ENCODE results near the gene MAP7D3. TPM values are rescaled to one million over a fixed set of nuclear protein-coding genes. Genes with fewer than 3 reads are reported as not detected.
A peak's percentile ranks its signal among the peaks of the same experiment; 100 is the strongest.

Gene MAP7D3
- total RNA-seq, 2 donors from 2014 or later, result 14.3 to 19.8 TPM

DNA sequence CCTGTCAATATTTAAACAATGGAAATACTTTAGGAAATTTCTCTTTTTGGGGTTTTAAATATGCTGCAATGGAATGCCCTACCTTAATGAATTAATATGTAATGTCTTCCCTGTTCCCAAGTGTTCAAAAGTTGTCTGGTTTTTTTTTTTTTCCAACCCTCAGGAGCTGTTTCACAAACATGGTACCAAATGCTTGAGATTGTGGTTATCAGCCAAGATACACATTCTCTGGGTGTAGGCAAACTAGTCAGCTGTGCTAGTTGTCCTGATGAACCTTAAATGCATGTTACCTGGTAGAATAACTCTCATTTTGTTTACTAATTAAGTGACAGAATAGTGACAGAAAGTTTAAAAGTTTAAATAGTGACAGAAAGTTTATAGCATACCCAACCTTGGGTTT lies 53.2 kb downstream of the MAP7D3 start:
- H3K27ac Mint-ChIP-seq, result no peak overlapping the region
- H3K9me3 Mint-ChIP-seq, result no peaks in the 10 kb centered on the region
- H3K36me3 Mint-ChIP-seq, result no peaks in the 10 kb centered on the region
- ATAC-seq (no peak), DNase-seq (ENCODE audit: low spot score in 2 of 2) (no peak)

GRCh38 chrX:136196691-136197155 lies 54.5 kb downstream of the MAP7D3 start:
- ATAC-seq, result no peak
- H3K27ac Mint-ChIP-seq, result no peak overlapping the region
- no peaks in the 10 kb centered on the region for H3K36me3 Mint-ChIP-seq

DNA sequence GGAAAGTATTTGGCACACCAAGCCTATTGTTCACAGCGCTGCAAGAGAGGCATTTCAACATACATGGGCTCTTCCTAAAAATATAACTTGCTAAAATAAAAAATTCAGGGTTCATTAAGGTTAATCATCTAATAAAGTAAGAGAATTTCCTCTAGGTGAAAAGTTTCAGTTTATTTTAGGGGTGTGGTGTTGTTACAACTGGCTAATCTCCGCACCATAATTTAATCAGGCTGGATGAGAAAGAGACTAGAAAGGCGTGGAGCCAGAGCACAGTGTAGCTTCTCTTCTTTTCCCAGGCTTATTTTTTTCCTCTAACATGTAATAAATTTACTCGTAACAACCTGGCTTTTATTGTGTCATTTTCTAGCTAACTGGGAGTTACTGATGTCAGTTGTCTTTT lies 56.0 kb downstream of the MAP7D3 start:
- no peaks in the 10 kb centered on the region for H3K9me3 Mint-ChIP-seq
- no peak overlapping the region for H3K27ac Mint-ChIP-seq
- DNase-seq (ENCODE audit: low spot score in 2 of 2) (no peak), ATAC-seq (no peak)
- H3K36me3 Mint-ChIP-seq, result no peaks in the 10 kb centered on the region

More at GRCh38 chrX:136196691-136197155, 54.5 kb downstream of the MAP7D3 start:
- DNase-seq (ENCODE audit: low spot score in 2 of 2), result no peak
- no peaks in the 10 kb centered on the region for H3K9me3 Mint-ChIP-seq

DNA sequence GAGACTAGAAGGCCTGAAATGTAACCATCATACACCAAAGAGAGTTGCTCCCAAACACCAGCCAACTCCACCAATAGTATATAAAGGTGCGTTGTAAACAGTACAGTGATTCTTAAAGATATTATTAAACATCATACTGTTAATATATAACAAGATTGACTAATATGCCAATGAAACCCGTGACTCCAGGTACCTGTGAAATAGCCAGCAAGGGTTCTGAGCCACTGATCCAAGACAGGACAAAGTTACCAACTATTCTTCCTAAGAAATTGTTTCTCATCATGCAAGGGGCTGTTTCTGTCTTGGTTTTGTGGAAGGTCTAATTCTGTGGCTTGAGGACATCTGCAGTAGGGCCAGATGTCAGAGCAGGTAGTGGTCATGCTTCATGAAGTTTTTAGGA lies 56.7 kb downstream of the MAP7D3 start:
- ATAC-seq (no peak), DNase-seq (ENCODE audit: low spot score in 2 of 2) (no peak)
- no peaks in the 10 kb centered on the region for H3K9me3 Mint-ChIP-seq
- H3K27ac Mint-ChIP-seq, result no peak overlapping the region
- H3K36me3 Mint-ChIP-seq, result no peaks in the 10 kb centered on the region

- no peaks in the 10 kb centered on the region for H3K36me3 Mint-ChIP-seq
- DNase-seq (ENCODE audit: low spot score in 2 of 2) (no peak), ATAC-seq (no peak)
- peak overlapping the region in 1 of 2 donors; percentile 45 for H3K27ac Mint-ChIP-seq
- no peaks in the 10 kb centered on the region for H3K9me3 Mint-ChIP-seq
Measured at GRCh38 chrX:136193771-136194170, 57.4 kb downstream of the MAP7D3 start.

DNA sequence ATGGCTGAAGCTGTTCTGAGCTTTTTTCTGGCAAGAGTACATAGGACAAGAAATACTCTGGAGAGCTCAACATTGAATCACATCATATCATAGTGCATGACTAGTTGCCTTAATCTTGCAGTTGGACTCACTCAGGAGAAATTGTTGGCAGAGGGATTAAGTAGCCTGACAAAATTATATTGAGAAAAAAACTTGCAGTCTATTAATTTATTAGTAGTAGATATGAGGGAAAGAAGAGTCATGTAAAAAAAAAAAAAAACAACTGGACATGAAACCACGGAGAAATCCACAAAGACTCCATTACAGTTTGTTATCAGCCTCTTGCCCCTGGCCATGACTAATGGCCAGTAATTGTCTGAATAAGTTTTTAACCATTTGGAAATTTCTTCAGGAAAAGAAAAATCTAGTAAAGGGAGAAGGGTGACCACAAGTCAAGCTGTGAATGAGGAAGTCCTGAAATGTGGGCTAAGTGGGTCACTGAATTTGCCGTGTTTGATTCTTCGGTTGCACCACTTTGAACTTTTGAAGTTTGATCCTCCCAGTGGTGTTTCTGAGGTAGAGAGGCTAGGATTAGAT lies 58.3 kb downstream of the MAP7D3 start:
- Mint-ChIP-seq H3K27ac (peak overlapping the region; percentile 45 to 68), H3K36me3 (no peaks in the 10 kb centered on the region), H3K9me3 (no peaks in the 10 kb centered on the region)
- DNase-seq (ENCODE audit: low spot score in 2 of 2) (no peak), ATAC-seq (no peak)

DNA sequence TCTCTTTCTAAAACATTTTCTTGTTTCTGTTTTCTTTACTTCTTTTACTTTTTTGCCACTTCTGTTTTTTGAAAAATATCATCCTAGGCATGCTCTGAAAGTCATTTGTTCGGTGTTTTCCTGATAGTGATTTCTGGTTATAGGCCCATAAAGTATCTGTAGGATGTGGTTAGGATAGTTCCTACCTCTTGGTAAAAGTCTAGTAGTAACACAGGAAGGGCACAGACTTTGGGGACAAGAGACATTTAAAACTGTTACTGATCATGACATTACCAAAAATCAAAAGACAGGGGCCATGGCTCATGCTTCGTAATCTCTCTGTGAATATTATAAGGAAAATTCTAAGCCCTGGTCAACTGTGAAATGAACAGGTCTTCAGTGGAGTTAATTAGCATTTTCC lies 59.1 kb downstream of the MAP7D3 start:
- H3K9me3 Mint-ChIP-seq, result no peaks in the 10 kb centered on the region
- DNase-seq (ENCODE audit: low spot score in 2 of 2), result no peak
- no peak overlapping the region for H3K27ac Mint-ChIP-seq
- H3K36me3 Mint-ChIP-seq, result no peaks in the 10 kb centered on the region
- ATAC-seq, result no peak

DNA sequence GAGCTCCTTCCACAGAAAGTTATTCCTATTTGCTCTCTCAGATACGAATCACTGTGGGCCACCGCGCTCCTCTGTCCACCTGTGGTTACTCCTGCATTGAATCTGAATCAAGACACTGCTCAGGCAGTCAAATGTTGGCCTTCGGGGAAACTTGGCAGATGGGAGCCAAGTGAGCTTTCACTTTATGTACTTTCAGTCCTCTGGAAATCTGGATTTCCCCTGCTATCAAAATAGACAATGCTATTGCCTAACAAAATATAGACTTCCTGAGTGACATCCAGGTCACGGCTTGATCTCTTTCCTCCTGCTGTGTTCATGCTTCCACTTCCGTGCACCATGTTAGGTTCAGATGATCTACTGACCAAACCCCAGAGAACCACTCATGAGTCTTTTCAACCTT lies 60.0 kb downstream of the MAP7D3 start:
- ATAC-seq (no peak), DNase-seq (ENCODE audit: low spot score in 2 of 2) (no peak)
- H3K27ac Mint-ChIP-seq, result no peak overlapping the region
- H3K9me3 Mint-ChIP-seq, result no peaks in the 10 kb centered on the region
- no peaks in the 10 kb centered on the region for H3K36me3 Mint-ChIP-seq

DNA sequence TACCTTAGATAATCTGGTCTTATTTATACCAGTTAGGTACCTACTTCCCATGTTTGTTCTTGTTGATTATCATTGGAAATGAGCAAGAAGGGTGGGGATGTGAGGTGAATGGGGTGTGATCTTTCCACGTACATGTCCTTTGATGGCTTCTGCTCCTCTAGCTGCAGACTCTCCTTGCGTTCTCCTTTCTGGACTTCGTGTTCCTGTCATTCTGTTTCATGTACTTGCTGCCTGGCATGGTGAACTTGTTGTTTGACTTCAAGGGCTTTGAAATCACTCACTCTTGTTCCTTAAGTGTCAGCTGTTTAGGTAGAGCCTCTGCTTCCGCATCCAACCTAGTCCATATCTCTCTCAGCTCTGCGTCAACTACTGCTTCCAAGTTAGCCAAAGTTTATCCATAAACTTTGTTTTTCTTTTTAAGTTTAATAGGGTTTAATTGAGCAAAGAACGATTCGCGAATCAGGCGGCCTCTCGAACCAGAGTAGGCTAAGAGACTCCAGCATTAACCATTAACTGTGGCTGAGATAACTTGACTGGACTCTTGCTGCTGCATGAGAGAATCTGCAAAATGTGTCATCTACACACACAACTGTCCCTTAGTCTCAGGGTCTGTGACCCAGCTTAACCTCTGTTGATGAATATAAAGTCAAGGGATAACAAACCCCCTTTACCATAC lies 61.0 kb downstream of the MAP7D3 start:
- Mint-ChIP-seq H3K27ac (no peak overlapping the region), H3K36me3 (no peaks in the 10 kb centered on the region), H3K9me3 (no peaks in the 10 kb centered on the region)
- DNase-seq (ENCODE audit: low spot score in 2 of 2), result no peak
- no peak for ATAC-seq

DNA sequence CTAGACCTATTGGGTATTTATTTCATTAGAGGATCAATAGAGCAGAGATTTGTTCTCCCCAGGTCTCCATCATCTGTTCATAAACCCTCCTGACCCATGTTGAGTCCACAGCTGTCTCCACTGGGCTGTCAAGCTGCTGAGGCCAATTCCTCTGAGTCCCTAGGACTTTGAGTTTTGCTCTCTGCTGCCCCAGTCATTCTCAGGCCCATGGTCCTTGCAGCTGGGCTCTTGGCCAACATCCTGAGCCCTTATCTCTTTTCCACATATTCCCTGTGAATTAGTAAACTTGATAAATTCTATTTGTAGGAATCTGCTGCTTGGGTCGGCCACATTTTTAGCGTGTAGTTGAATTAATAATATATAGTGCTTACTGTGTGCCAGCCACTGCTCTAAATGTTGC lies 62.0 kb downstream of the MAP7D3 start:
- Mint-ChIP-seq H3K9me3 (no peaks in the 10 kb centered on the region), H3K36me3 (no peaks in the 10 kb centered on the region), H3K27ac (no peak overlapping the region)
- ATAC-seq, result no peak
- no peak for DNase-seq (ENCODE audit: low spot score in 2 of 2)

GRCh38 chrX:136186023-136186413 lies 65.2 kb downstream of the MAP7D3 start:
- DNase-seq (ENCODE audit: low spot score in 2 of 2) (no peak), ATAC-seq (no peak)
- Mint-ChIP-seq H3K9me3 (no peaks in the 10 kb centered on the region), H3K27ac (no peak overlapping the region), H3K36me3 (no peaks in the 10 kb centered on the region)

GRCh38 chrX:136185401-136186022 lies 65.7 kb downstream of the MAP7D3 start:
- H3K9me3 Mint-ChIP-seq, result no peaks in the 10 kb centered on the region
- no peak for DNase-seq (ENCODE audit: low spot score in 2 of 2)
- no peak for ATAC-seq
- H3K27ac Mint-ChIP-seq, result no peak overlapping the region
- no peaks in the 10 kb centered on the region for H3K36me3 Mint-ChIP-seq

- DNase-seq (ENCODE audit: low spot score in 2 of 2) (no peak), ATAC-seq (no peak)
- no peaks in the 10 kb centered on the region for H3K36me3 Mint-ChIP-seq
- no peaks in the 10 kb centered on the region for H3K9me3 Mint-ChIP-seq
- no peak overlapping the region for H3K27ac Mint-ChIP-seq
Measured at GRCh38 chrX:136183917-136184316, 67.3 kb downstream of the MAP7D3 start.

- H3K9me3 Mint-ChIP-seq, result no peaks in the 10 kb centered on the region
- H3K27ac Mint-ChIP-seq, result no peak overlapping the region
- DNase-seq (ENCODE audit: low spot score in 2 of 2) (no peak), ATAC-seq (no peak)
- H3K36me3 Mint-ChIP-seq, result no peaks in the 10 kb centered on the region
Measured at GRCh38 chrX:136183172-136183571, 68.0 kb downstream of the MAP7D3 start.

- DNase-seq (ENCODE audit: low spot score in 2 of 2), result no peak
- no peak for ATAC-seq
- Mint-ChIP-seq H3K36me3 (no peaks in the 10 kb centered on the region), H3K27ac (no peak overlapping the region), H3K9me3 (no peaks in the 10 kb centered on the region)
Measured at GRCh38 chrX:136182414-136182813, 68.8 kb downstream of the MAP7D3 start.

DNA sequence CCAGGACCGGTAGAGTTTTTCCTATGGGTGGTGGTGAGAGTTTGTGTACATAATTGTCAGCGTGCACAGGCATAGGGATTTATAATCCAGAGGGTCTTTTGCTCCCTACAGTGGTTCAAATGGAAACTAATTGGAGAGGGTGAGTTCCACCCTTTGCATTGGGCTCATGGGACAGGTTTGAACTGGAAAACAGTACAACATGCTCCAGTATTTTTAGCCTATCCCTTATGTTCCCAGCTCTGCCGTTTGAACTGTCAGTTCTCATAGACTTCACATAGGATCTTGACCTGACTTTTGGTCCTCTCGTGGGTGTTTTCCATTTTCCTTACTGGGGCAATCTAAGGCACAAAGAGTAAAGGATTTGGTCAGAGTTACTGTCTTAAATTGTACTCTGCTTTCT lies 72.1 kb downstream of the MAP7D3 start:
- Mint-ChIP-seq H3K36me3 (no peaks in the 10 kb centered on the region), H3K9me3 (no peaks in the 10 kb centered on the region), H3K27ac (no peak overlapping the region)
- no peak for DNase-seq (ENCODE audit: low spot score in 2 of 2)
- no peak for ATAC-seq

DNA sequence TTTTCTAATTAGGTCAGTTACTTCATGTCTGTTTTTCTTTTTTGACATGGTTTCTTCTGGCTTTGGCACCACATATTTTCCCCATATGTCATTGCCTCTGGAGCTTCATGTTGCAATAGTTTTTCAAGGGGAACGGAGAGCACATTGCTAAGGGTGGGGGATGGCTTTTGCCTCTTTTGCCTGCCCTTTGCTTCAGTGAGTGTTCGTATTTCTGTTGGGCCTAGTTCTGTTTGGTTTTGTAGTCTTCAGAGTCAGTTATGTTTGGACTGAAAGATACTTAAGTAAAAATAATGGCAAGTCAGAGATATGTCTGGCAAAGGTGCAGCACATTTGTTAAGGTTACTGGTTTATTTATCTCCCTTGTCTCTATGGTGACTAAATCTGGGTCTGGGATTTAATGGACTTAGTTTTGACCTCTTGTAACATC lies 74.8 kb downstream of the MAP7D3 start:
- ATAC-seq (no peak), DNase-seq (ENCODE audit: low spot score in 2 of 2) (no peak)
- H3K9me3 Mint-ChIP-seq, result no peaks in the 10 kb centered on the region
- H3K36me3 Mint-ChIP-seq, result no peaks in the 10 kb centered on the region
- no peak overlapping the region for H3K27ac Mint-ChIP-seq

- no peak for ATAC-seq
Measured at GRCh38 chrX:136171420-136171819, 79.8 kb downstream of the MAP7D3 start.

More at GRCh38 chrX:136171420-136171819, 79.8 kb downstream of the MAP7D3 start:
- no peaks in the 10 kb centered on the region for H3K36me3 Mint-ChIP-seq
- no peaks in the 10 kb centered on the region for H3K9me3 Mint-ChIP-seq
- H3K27ac Mint-ChIP-seq, result no peak overlapping the region
- DNase-seq (ENCODE audit: low spot score in 2 of 2), result no peak

Data from activated naive CD4-positive, alpha-beta T cell treated with anti-CD3 and anti-CD28 coated beads, Interleukin-2, amount 50 U/mL, for 72 hours (primary cell).